ENCODE measurements around the gene ELF5.
A peak's percentile ranks its signal among the peaks of the same experiment; 100 is the strongest.

The ELF5 gene

GRCh38 chr11:34514597-34514996 lies 1.0 kb upstream of the ELF5 start:
- TF ChIP-seq CTCF (IDR thresholded peaks at IDR 0.05; ENCODE audit: insufficient read depth, low read depth, low read length, missing control alignments), result no peak
- no peak for DNase-seq (ENCODE audit: low read depth)

DNA sequence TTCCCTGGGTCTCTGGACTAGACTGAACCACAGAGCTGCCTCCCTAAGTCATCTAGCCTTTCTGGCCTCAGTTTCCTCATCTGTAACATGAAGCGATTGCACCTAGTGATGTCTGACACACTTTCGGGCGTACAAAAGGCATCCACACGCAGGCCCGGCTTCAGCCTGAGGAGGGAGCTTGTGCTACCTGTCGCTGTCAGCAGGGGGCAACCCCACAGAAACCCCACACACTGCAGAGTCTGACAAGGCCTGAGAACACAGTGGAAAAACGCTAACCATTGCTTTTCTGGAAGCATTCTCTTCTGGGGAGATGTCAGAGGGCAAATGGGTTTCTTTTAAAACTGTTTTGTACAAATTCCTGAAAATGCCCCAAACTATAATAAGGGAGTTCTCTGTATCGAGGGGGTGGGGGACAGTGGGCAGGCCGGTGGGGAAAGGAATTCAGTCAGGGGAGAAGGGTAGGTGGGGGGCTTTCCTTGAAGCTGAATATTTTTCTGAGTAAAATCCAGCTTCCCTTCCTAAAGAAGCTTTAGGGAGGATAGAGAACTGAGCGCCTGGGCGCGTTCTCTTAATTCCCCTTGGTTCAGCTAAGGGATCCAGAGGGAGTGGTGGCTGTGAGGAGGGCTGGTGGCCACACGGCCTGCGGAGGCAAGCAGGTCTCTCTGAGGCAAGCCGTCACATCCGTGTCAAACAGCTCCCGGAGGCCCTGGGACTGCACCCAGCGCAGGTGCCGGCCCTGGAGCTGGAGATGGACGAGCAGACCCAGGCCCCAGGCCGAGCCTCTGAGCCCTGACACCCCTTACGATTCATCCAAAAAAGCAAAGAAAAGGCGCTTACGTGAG lies 533 bp downstream of the ELF5 start:
- peak; percentile 71 for DNase-seq (ENCODE audit: low read depth)
- peak overlapping the region; percentile 7 for H3K4me3 ChIP-seq (ENCODE audit: low read length)
- peak; percentile 96 for TF ChIP-seq CTCF (IDR thresholded peaks at IDR 0.05; ENCODE audit: insufficient read depth, low read depth, low read length, missing control alignments)

More at GRCh38 chr11:34514597-34514996, 1.0 kb upstream of the ELF5 start:
- H3K4me3 ChIP-seq (ENCODE audit: low read length), result no peak overlapping the region

GRCh38 chr11:34510673-34511072 lies 2.9 kb downstream of the ELF5 start:
- H3K4me3 ChIP-seq (ENCODE audit: low read length), result no peak overlapping the region
- no peak for TF ChIP-seq CTCF (IDR thresholded peaks at IDR 0.05; ENCODE audit: insufficient read depth, low read depth, low read length, missing control alignments)
- no peak for DNase-seq (ENCODE audit: low read depth)

DNA sequence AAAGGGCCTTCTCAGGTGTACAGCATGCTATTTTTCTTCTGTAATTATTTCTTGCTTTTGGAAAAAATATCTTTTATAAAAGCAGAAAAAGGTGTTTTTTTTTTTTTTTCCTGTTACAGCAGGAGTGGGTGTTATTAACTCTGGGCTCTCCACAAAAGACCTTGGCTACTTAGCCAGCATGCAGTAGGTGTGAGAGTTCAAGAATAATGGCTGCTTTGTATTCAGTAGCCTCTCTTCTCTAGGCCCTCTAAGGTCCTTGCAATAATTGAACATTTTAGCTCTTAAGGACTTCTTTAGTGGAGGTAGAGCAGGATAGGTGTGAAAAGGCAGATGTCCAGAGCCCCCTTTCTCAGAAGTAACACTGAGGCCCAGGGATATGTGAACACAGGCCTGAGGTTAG lies 3.4 kb downstream of the ELF5 start:
- no peak overlapping the region for H3K4me3 ChIP-seq (ENCODE audit: low read length)
- TF ChIP-seq CTCF (IDR thresholded peaks at IDR 0.05; ENCODE audit: insufficient read depth, low read depth, low read length, missing control alignments), result no peak
- DNase-seq (ENCODE audit: low read depth), result no peak

GRCh38 chr11:34509336-34509876 lies 4.2 kb downstream of the ELF5 start:
- no peak for TF ChIP-seq CTCF (IDR thresholded peaks at IDR 0.05; ENCODE audit: insufficient read depth, low read depth, low read length, missing control alignments)
- no peak for DNase-seq (ENCODE audit: low read depth)
- H3K4me3 ChIP-seq (ENCODE audit: low read length), result no peak overlapping the region

- no peak for TF ChIP-seq CTCF (IDR thresholded peaks at IDR 0.05; ENCODE audit: insufficient read depth, low read depth, low read length, missing control alignments)
- DNase-seq (ENCODE audit: low read depth), result no peak
Observed at GRCh38 chr11:34508524-34508923, 5.1 kb downstream of the ELF5 start.

More at GRCh38 chr11:34508524-34508923, 5.1 kb downstream of the ELF5 start:
- no peak overlapping the region for H3K4me3 ChIP-seq (ENCODE audit: low read length)

All from epithelial cell of esophagus (primary cell).